GM12878 (cell line): ENCODE measurements around the gene OR14J1.

Experiments
- EZH2 ChIP-seq: IDR thresholded peaks from 2 replicates; pipeline ENCODE4 v1.6.1; 2012; ENCODE audit warnings: low read depth, mild to moderate bottlenecking, control low read depth, inconsistent platforms, low read length, borderline replicate concordance; ENCODE audit not compliant: control insufficient read depth
- FOXM1 ChIP-seq: IDR thresholded peaks from 2 replicates; pipeline ENCODE4 v1.6.1; 2012; ENCODE audit warnings: low read depth, mild to moderate bottlenecking, inconsistent platforms, low read length, moderate library complexity
- MEF2A ChIP-seq: IDR thresholded peaks from 2 replicates; pipeline ENCODE4 v1.6.1; 2011; ENCODE audit warnings: low read depth, mild to moderate bottlenecking, low read length, moderate library complexity; ENCODE audit not compliant: insufficient read depth
- MYC ChIP-seq: IDR thresholded peaks from 2 replicates; pipeline ENCODE4 v1.6.1; 2011; ENCODE audit warnings: mild to moderate bottlenecking, low read length, moderate library complexity, inconsistent platforms; ENCODE audit not compliant: insufficient read depth, insufficient replicate concordance, insufficient read length, severe bottlenecking
- NFIC ChIP-seq: IDR thresholded peaks from 2 replicates; pipeline ENCODE4 v1.6.1; 2012; ENCODE audit warnings: low read depth, mild to moderate bottlenecking, inconsistent platforms, low read length, moderate library complexity
- PAX5 ChIP-seq: IDR thresholded peaks from 2 replicates; pipeline ENCODE4 v1.6.1; 2011; ENCODE audit warnings: low read depth, low read length, borderline replicate concordance
- POLR2A ChIP-seq: IDR thresholded peaks from 2 replicates; pipeline ENCODE4 v1.6.1; 2011; ENCODE audit warnings: low read depth, mild to moderate bottlenecking, low read length
- POLR2AphosphoS5 ChIP-seq: IDR thresholded peaks from 2 replicates; pipeline ENCODE4 v1.6.1; 2011; ENCODE audit warnings: mild to moderate bottlenecking, low read length, inconsistent platforms
- SRF ChIP-seq, 2 experiments: IDR thresholded peaks; 2 replicates each; pipeline ENCODE4 v1.6.1; 2011; ENCODE audit warnings: low read depth in 2 of 2, low read length in 2 of 2, mild to moderate bottlenecking in 1 of 2, moderate library complexity in 1 of 2
- TARDBP ChIP-seq: IDR thresholded peaks from 2 replicates; pipeline ENCODE4 v1.6.1; 2016; ENCODE audit warnings: borderline replicate concordance
- TF ChIP-seq, protein P1 (sequence below), 3 experiments: IDR thresholded peaks in 2 of 3; conservative IDR thresholded peaks in 1 of 3; 2 replicates each; pipeline ENCODE4 v1.5.1; 2011; ENCODE audit warnings: low read depth in 3 of 3, low read length in 3 of 3, mild to moderate bottlenecking in 3 of 3, control low read depth in 2 of 3, moderate library complexity in 2 of 3, inconsistent platforms in 1 of 3, mixed read lengths in 1 of 3; ENCODE audit not compliant: control insufficient read depth in 2 of 3, insufficient read depth in 1 of 3; ENCODE audit errors: extremely low read depth in 1 of 3
- TF ChIP-seq, protein P2 (sequence below): IDR thresholded peaks from 2 replicates; pipeline ENCODE4 v1.6.1; 2012; ENCODE audit warnings: mild to moderate bottlenecking, low read depth, low read length

DNA sequence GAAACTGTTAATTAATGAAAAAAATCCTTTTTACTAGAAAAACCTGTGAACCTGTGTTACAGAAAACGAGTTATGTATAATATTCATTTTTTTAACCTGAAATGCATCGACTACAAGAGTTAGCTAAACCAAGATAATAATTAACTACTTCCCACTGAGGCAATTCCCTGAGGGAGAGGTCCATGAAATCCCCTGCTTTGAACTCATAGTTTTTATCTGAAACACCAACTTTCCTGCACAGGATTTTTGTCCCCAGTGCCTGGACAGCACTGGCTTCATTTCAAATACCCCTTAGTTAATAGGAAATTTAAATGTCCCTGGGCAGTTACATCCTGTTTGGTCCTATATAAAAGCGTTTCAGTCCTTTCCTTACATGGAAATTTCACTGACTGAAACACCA, at the start of gene OR14J1:
- TF ChIP-seq MYC, result no peak
- TF ChIP-seq, protein P1, sequence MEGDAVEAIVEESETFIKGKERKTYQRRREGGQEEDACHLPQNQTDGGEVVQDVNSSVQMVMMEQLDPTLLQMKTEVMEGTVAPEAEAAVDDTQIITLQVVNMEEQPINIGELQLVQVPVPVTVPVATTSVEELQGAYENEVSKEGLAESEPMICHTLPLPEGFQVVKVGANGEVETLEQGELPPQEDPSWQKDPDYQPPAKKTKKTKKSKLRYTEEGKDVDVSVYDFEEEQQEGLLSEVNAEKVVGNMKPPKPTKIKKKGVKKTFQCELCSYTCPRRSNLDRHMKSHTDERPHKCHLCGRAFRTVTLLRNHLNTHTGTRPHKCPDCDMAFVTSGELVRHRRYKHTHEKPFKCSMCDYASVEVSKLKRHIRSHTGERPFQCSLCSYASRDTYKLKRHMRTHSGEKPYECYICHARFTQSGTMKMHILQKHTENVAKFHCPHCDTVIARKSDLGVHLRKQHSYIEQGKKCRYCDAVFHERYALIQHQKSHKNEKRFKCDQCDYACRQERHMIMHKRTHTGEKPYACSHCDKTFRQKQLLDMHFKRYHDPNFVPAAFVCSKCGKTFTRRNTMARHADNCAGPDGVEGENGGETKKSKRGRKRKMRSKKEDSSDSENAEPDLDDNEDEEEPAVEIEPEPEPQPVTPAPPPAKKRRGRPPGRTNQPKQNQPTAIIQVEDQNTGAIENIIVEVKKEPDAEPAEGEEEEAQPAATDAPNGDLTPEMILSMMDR (IDR thresholded peaks at IDR 0.05 in 2 of 3, conservative IDR thresholded peaks at IDR 0.05 in 1 of 3; ENCODE audit: control insufficient read depth in 2 of 3, extremely low read depth in 1 of 3, insufficient read depth in 1 of 3, low read depth in 3 of 3, low read length in 3 of 3), result no peak
- TF ChIP-seq, protein P2, sequence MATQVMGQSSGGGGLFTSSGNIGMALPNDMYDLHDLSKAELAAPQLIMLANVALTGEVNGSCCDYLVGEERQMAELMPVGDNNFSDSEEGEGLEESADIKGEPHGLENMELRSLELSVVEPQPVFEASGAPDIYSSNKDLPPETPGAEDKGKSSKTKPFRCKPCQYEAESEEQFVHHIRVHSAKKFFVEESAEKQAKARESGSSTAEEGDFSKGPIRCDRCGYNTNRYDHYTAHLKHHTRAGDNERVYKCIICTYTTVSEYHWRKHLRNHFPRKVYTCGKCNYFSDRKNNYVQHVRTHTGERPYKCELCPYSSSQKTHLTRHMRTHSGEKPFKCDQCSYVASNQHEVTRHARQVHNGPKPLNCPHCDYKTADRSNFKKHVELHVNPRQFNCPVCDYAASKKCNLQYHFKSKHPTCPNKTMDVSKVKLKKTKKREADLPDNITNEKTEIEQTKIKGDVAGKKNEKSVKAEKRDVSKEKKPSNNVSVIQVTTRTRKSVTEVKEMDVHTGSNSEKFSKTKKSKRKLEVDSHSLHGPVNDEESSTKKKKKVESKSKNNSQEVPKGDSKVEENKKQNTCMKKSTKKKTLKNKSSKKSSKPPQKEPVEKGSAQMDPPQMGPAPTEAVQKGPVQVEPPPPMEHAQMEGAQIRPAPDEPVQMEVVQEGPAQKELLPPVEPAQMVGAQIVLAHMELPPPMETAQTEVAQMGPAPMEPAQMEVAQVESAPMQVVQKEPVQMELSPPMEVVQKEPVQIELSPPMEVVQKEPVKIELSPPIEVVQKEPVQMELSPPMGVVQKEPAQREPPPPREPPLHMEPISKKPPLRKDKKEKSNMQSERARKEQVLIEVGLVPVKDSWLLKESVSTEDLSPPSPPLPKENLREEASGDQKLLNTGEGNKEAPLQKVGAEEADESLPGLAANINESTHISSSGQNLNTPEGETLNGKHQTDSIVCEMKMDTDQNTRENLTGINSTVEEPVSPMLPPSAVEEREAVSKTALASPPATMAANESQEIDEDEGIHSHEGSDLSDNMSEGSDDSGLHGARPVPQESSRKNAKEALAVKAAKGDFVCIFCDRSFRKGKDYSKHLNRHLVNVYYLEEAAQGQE, result no peak
- no peak for TF ChIP-seq POLR2AphosphoS5
- no peak for TF ChIP-seq NFIC
- TF ChIP-seq PAX5, result no peak
- TF ChIP-seq TARDBP, result no peak
- no peak for TF ChIP-seq EZH2
- TF ChIP-seq SRF (IDR thresholded peaks at IDR 0.05; ENCODE audit: low read depth in 2 of 2, low read length in 2 of 2), result no peak
- TF ChIP-seq MEF2A, result no peak
- TF ChIP-seq POLR2A, result no peak
- no peak for TF ChIP-seq FOXM1
